ENCODE measurements around the gene ZNF350.
A peak's percentile ranks its signal among the peaks of the same experiment; 100 is the strongest.
"Not testable (repeated sequence)": the region's sequence is repeated elsewhere in the genome, so short reads cannot be mapped to it uniquely, and the experiment has no call there.

ZNF350 gene

DNA sequence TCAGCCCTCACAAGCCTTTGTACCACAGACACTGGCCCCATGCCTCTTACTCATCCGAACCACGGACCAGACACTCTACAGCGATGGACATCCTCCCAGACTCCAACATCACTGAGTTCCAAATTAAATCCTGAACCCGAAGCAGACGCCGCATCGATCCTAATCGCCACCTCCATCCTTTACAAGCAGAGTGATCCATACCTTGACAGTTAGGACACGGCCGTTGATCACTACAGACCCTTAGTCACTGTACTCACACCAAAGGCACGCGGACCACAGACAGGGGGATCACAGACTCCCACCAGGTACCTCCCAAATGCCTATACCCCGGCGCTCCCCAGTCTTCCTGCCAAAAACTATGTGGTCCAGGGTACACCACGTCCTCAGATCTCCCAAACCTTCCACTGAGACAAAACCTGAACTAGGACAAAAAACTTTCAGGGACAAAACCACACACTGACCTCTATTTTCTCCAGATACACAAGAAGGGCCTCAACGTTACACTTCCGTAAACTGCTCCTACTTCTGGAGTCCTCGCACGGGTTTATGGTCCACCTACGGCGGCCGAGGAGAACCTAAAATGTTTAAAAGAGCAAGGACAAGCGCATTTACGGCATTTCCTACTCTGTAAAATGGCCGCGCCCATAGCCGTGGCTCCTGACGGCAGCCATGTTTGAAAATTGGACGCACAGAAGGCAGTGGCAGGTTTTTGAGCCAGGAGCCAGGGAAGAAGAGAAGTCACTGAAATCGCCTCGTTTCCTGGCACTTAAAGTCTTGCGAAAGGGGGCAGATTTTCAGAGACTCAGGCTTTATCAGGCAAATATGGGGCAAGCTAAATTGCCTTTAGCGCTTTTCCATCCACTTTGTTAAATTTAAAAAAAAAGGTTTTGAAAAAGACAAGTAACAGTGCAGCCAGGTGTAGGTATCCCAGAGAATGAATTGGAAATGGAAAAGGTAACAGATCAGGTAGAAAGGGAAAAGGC is at the start of gene ZNF350:
Gene ZNF350 (minus strand): TSS at position 532 of the 983 bp plus-strand sequence. CDS start 12,480 bp downstream, outside the sequence.
- DNase-seq (ENCODE audit: low read depth): peak; percentile 93

DNA sequence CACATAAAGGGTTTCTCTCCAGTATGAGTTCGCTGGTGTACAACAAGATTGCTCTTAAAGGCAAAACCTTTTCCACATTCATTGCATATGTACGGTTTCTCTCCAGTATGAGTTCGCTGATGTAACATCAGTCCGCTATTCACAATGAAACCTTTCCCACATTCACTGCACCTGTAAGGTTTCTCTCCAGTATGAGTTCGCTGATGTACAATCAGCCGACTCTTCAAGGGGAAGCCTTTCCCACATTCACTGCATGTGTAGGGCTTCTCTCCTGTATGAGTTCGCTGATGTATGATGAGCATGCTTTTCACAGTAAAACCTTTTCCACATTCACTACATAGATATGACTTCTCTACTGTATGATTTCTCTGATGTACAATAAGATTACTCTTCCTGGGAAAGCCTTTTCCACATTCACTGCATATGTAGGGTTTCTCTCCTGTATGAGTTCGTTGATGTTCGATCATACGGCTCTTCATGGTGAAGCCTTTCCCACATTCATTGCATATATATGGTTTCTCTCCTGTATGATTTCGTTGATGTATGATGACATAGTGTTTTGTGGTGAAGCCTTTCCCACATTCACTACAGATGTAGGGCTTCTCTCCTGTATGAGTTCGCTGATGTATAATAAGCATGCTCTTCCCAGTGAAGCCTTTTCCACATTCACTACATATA is 47.5 kb upstream of the ZNF350 start:
- DNase-seq (ENCODE audit: low read depth): peak; percentile 11

GRCh38 chr19:52028780-52029123 is 42.1 kb upstream of the ZNF350 start:
- DNase-seq (ENCODE audit: low read depth): no peak

- peak; percentile 90 for DNase-seq (ENCODE audit: low read depth)
Observed at GRCh38 chr19:52028027-52028779, 41.6 kb upstream of the ZNF350 start, which contains the start of gene ZNF614. Gene ZNF614, minus strand, starts transcription at chr19:52028379. Its CDS starts 2,634 bp downstream, at chr19:52025745.

DNA sequence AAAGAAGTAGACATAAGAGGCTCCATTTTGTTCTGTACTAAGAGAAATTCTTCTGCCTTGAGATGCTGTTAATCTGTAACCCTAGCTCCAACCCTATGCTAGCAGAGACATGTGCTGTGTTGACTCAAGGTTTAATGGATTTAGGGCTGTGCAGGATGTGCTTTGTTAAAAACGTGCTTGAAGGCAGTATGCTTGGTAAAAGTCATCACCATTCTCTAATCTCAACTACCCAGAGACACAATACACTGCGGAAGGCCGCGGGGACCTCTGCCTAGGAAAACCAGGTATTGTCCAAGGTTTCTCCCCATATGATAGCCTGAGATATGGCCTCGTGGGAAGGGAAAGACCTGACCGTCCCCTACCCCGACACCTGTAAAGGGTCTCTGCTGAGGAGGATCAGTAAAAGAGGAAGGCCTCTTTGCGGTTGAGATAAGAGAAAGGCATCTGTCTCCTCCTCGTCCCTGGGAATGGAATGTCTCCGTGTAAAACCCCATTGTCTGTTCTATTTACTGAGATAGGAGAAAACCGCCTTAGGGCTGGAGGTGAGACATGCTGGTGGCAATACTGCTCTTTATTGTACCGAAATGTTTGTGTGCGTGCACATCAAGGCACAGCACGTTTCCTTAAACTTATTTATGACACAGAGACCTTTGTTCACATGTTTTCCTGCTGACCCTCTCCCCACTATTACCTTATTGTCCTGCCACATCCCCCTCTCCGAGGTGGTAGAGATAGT is 39.8 kb upstream of the ZNF350 start:
- not testable (repeated sequence) for DNase-seq (ENCODE audit: low read depth)

- DNase-seq (ENCODE audit: low read depth): not testable (repeated sequence)
Observed at GRCh38 chr19:52024478-52024877, 37.8 kb upstream of the ZNF350 start.

GRCh38 chr19:52022193-52022592 is 35.6 kb upstream of the ZNF350 start:
- DNase-seq (ENCODE audit: low read depth): no peak

DNA sequence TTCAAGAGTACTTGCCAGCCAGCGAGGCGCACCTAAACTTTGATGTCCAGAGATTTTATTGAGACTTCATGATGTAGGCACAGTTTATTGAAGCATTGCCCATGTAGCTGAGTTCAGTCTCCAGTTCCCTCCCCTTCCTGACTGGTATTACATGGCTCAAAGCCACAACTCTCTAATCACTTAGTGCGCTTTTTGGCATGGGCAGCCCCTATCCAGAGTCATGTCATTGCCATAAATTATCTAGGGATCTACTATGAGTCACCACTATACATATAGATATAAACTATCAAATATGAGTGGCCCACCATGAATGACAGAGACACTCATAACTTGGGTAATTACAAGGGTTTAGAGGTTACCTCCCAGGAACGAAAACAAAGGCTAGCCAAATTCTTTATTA is 33.9 kb upstream of the ZNF350 start:
- DNase-seq (ENCODE audit: low read depth): no peak

DNA sequence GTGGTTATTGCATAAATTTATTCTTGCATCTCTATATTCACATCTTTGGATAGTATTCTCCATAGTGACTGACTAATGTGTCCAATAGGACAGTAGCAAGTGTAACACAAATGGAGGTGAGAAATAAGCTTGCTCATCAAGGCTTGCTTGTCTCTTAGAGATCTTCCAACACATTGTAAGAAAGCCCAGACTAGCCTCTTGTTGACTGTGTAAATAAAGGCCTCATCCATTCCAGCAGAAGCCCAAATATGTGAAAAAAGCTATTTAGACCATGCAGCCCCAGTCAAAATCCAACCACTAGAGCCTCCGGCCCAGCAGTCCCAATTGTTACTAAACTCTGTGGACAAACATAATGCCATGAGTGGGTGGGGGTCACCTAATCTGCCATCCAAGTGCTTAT is 24.0 kb upstream of the ZNF350 start:
- DNase-seq (ENCODE audit: low read depth): no peak

- peak; percentile 87 for DNase-seq (ENCODE audit: low read depth)
Observed at GRCh38 chr19:52007806-52008557, 21.3 kb upstream of the ZNF350 start, which contains the start of gene ZNF615. Gene ZNF615, minus strand, starts transcription at chr19:52008211. Its CDS starts 4,500 bp downstream, at chr19:52003711.

DNA sequence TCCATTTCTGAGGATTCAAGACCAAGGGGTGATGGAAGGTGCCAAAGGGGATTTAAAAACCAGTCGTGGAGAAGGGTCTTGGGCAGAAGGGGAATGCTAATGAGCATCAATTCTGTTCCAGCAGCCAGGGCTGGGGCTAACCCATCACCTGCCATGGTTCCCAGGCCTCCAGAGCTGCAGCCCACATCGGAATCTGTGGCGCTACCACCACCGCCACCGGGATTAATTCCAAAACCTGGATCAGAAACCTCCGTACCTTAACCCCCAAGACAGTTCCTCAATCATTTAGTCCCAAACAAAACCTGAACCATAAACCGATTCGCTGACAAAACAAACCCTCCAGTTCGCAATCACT is 20.8 kb upstream of the ZNF350 start:
- no peak for DNase-seq (ENCODE audit: low read depth)

DNA sequence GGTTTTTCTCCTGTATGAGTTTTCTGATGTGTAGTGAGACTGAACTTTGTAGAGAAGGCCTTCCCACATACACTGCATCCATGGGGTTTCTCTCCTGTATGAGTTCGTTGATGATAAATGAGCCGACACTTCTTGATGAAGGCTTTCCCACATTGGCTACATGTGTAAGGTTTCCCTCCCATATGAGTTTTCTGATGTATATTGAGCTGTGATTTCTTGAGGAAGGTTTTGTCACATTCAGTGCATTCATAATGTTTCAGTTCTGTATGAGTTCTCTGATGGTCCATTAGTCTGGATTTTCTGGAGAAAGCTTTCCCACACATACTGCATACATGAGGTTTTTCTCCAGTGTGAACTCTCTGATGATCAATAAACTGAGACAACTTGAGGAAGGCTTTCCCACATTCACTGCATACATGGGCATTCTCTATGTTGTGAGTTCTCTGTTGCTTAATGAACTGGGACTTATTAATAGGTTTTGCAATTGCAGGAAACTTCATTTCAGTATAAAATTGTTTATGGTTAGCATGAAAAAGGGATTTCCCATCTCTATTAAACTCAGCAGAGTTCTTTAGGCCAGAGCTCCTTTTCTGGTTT is 7.5 kb upstream of the ZNF350 start:
- no peak for DNase-seq (ENCODE audit: low read depth)

DNA sequence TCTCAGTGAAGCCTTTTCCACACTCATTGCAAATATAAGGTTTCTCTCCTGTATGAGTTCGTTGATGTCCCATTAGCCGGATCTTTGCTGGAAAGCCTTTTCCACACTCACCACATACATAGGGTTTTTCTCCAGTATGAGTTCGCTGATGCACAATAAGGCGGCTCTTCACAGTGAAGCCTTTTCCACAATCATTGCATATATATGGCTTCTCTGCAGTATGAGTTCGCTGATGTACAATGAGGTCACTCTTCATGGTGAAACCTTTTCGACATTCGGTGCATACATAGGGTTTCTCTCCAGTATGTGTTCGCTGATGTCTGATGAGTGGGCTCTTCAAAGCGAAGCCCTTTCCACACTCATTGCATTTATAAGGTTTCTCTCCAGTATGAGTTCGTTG is 6.8 kb upstream of the ZNF350 start:
- DNase-seq (ENCODE audit: low read depth): no peak

- DNase-seq (ENCODE audit: low read depth): no peak
Observed at GRCh38 chr19:51983361-51983760, 3.3 kb downstream of the ZNF350 start.

DNA sequence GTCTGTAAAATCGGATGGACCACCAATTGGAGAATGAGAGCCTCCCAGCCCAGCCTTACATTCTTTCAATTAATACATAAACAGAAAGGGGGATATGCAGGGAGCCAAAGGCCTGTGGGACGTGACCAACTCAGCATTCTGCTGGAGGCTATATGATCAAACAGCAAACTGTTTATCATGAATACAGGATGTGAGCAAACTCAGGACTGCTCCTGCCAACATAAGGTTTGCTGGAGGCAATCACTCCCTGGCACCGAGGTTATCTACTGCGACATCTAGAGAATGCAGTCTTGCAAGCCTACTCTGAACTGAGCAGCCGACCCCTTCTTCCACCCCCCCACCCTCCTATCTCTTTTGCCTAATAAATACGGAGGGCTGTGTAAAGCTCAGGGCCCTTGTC is 5.7 kb downstream of the ZNF350 start:
- peak; percentile 9 for DNase-seq (ENCODE audit: low read depth)

DNA sequence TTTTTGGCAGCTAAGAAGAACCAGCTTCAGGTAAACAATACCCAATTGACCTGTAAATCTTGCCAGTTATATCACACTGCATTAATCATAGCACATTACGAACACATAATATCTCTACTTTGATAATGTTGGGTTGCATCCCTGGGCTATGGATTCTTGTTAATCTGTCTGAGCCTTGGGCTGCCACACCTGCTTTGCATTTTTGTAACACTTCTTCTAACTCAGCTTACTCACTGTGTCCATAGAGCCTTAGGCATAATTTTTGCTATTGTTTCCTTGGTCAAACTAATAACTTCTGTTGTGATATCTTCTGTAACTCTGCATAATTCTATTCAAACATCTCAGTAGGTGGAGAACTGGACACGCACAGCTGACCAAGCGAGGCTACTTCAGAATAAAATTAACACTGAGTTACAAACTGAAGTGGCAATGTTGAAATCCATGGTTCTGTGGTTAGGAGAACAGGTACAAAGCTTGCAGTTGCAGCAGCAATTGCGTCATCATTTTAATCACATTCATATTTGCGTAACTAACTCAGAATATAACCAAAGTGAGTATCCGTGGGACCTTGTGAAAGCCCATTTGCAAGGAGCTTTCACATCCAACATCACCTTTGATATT is 6.4 kb downstream of the ZNF350 start:
- DNase-seq (ENCODE audit: low read depth): no peak

- DNase-seq (ENCODE audit: low read depth): peak; percentile 12
Observed at GRCh38 chr19:51978882-51979281, 7.8 kb downstream of the ZNF350 start.

DNA sequence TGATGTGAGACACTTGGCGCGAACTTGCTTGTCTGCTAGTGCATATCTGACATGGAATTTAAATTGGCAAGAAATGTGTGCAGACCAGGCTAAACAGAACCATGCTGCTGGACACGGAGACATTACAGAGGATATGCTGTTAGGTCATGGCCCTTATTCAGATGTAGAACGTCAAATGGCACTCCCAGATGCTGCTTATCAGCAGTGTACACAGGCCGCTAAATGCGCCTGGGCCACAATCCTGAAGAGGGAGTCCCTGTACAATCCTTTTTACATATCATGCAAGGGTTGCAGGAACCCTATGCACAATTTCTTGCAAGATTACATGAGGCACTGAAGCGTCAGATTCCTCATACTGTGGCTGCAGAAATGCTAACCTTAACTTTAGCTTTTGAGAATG is 9.3 kb downstream of the ZNF350 start:
- DNase-seq (ENCODE audit: low read depth): no peak

DNA sequence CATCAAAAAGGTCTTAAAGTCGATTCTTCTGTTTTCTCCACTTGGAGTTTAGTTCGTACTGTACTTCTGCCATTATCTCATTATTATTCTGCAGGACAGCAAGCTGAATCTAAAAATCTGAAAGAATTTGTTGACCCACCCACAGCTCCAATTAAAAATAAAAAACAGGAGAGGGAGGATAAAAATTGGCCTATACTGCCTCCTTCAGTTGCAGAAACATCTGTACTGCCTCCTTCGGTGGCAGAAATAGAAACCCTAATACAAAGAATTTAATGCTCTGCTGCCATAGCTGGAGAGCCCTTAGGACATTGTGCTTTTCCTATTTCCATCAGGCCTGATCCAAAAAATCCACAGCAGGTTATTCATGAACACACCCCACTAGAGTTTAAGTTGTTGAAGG is 9.8 kb downstream of the ZNF350 start:
- no peak for DNase-seq (ENCODE audit: low read depth)

DNA sequence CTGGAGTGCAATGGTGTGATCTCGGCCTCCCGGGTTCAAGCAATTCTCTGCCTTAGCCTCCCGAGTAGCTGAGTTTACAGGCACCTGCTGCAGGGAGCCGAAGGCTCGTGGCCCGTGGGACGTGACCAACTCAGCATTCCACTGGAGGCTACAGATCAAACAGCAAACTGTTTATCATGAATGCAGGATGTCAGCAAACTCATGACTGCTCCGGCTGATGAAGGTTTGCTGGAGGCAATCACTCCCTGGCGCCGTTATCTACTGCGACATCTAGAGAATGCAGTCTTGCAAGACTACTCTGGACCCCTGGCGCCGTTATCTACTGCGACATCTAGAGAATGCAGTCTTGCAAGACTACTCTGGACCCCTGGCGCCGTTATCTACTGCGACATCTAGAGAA is 10.9 kb downstream of the ZNF350 start:
- not testable (repeated sequence) for DNase-seq (ENCODE audit: low read depth)
